Right forelimb (tissue), 1 donor: Measurements from ENCODE around the gene DNAJB12.

Experiments
- DNase-seq: peaks from one replicate; pipeline ENCODE4 v3.0.0-alpha.2; 2018

DNAJB12 gene

GRCh38 chr10:72283131-72283530 lies 71.6 kb downstream of the DNAJB12 start:
- DNase-seq = no peak
